Caco-2 (cell line): ENCODE measurements around the gene MAP4K4. TPM values are rescaled to one million over a fixed set of nuclear protein-coding genes. Genes with fewer than 3 reads are reported as not detected.

ENCODE experiments used
- BruUV-seq: library from RNA; stranded (reverse); fragments of 400-500 nt; replicated peaks from 2 replicates; lab custom pipeline; 2021; lab: Mats Ljungman, UMichigan
- CTCF ChIA-PET: fragments of 300-600 bp; sonication (Branson Sonifier 250); formaldehyde crosslinking; loops from one replicate; lab custom pipeline; 2022; ENCODE audit warnings: antibody characterized with exemption; lab: Charles Lee
- POLR2A ChIA-PET: fragments of 300-600 bp; sonication (Branson Sonifier 250); formaldehyde crosslinking; loops from one replicate; lab custom pipeline; 2022; ENCODE audit warnings: antibody characterized with exemption; lab: Charles Lee
- DNase-seq, 2 experiments: peaks; one replicate each; pipeline versions ENCODE4 v3.0.0 to v3.0.0-alpha.2; 2020 to 2022
- H3K27me3 ChIP-seq: replicated peaks from 2 replicates; pipeline ENCODE4 v1.6.0; 2011; ENCODE audit warnings: low read length; ENCODE audit not compliant: control insufficient read depth, insufficient read depth
- H3K36me3 ChIP-seq: 2 replicates; pipeline ENCODE4 v1.5.1; 2011; ENCODE audit warnings: low read length; ENCODE audit not compliant: control insufficient read depth, insufficient read depth
- H3K4me1 ChIP-seq: fragments of 250-450 bp; sonication (Bioruptor Pico); 2 replicates; pipeline ENCODE4 v1.5.1; 2020; ENCODE audit warnings: mild to moderate bottlenecking
- H3K4me3 ChIP-seq: 2 replicates; pipeline ENCODE4 v1.5.1; 2011; ENCODE audit warnings: low read depth, mild to moderate bottlenecking, control low read depth, low read length
- H3K9me3 ChIP-seq: fragments of 250-450 bp; sonication (Bioruptor Pico); 2 replicates; pipeline ENCODE4 v1.5.1; 2020; ENCODE audit warnings: mild to moderate bottlenecking, moderate library complexity
- H3K27ac Mint-ChIP-seq: one replicate; pipeline ENCODE4 v1.8.0; 2022; ENCODE audit warnings: mixed read lengths; ENCODE audit not compliant: unreplicated experiment
- H3K27me3 Mint-ChIP-seq: one replicate; pipeline ENCODE4 v1.8.0; 2022; ENCODE audit warnings: mixed read lengths; ENCODE audit not compliant: insufficient read depth, unreplicated experiment
- H3K36me3 Mint-ChIP-seq: one replicate; pipeline ENCODE4 v1.8.0; 2022; ENCODE audit warnings: mild to moderate bottlenecking, mixed read lengths; ENCODE audit not compliant: insufficient read depth, unreplicated experiment
- H3K4me1 Mint-ChIP-seq: one replicate; pipeline ENCODE4 v1.8.0; 2022; ENCODE audit warnings: low read depth, mixed read lengths; ENCODE audit not compliant: unreplicated experiment
- H3K4me3 Mint-ChIP-seq: one replicate; pipeline ENCODE4 v1.8.0; 2022; ENCODE audit warnings: mild to moderate bottlenecking, moderate library complexity, mixed read lengths; ENCODE audit not compliant: unreplicated experiment
- H3K9me3 Mint-ChIP-seq: one replicate; pipeline ENCODE4 v1.8.0; 2022; ENCODE audit warnings: mixed read lengths; ENCODE audit not compliant: unreplicated experiment
- intact Hi-C: fragments of 100-400 bp; cut with micrococcal nuclease; formaldehyde crosslinking; loops from one replicate; pipeline ENCODE4 v1.10.0; 2022; ENCODE audit not compliant: unreplicated experiment
- total RNA-seq: library from RNA; stranded (reverse); gene quantifications from 2 replicates; pipeline ENCODE4 v1.2.3, GENCODE V29; 2022
- TF ChIP-seq, protein P1 (sequence below), 2 experiments: fragments of 200-600 bp in 1 of 2; IDR thresholded peaks; 1 replicate in 1 of 2; 2 replicates in 1 of 2; pipeline versions ENCODE4 v1.5.1 to v1.8.0; 2011 to 2022; ENCODE audit warnings: antibody characterized with exemption in 1 of 2, control low read depth in 1 of 2, inconsistent platforms in 1 of 2, low read depth in 1 of 2, low read length in 1 of 2, mild to moderate bottlenecking in 1 of 2, moderate library complexity in 1 of 2; ENCODE audit not compliant: insufficient read depth in 1 of 2, severe bottlenecking in 1 of 2, unreplicated experiment in 1 of 2

MAP4K4 gene
- total RNA-seq, 1 experiment from 2014 or later = 257 TPM

DNA sequence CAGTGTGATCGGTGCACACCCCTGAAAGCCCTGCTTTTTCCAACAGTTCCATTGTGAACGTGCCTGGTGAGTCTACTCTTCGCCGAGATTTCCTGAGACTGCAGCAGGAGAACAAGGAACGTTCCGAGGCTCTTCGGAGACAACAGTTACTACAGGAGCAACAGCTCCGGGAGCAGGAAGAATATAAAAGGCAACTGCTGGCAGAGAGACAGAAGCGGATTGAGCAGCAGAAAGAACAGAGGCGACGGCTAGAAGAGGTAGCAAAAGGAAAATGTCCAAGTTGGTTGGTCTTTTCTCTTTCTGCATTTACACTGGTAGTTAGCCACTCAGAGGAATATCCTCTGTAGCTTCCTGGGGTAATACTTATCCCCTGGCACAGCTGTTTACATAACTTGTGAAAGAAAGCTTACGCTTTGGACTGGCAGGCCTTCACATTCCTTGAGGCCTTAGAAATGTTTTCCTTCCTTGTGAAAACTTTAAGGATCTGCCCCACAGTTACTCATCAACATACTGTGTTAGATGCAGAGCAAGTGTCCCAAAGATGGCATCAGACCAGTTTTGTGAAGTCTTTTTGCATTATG is 146.6 kb downstream of the MAP4K4 start:
- Mint-ChIP-seq H3K27ac (peak overlapping the region; percentile 3), H3K36me3 (peaks cover 95% of the 10 kb centered on the region), H3K4me1 (peaks cover 14% of the 10 kb centered on the region), H3K4me3 (no peak overlapping the region), H3K27me3 (no peaks in the 10 kb centered on the region), H3K9me3 (no peaks in the 10 kb centered on the region)
- DNase-seq = no peak
- ChIA-PET POLR2A (no interaction called here), CTCF (interaction anchor here (0.5 to 0.6 kb wide), 2 partner anchors 341 to 498 kb away, joined by 3 read pairs; no protein-coding TSS in a partner anchor)
- H3K4me3 ChIP-seq = no peak overlapping the region
- H3K9me3 ChIP-seq = no peaks in the 10 kb centered on the region
- TF ChIP-seq, protein P1, sequence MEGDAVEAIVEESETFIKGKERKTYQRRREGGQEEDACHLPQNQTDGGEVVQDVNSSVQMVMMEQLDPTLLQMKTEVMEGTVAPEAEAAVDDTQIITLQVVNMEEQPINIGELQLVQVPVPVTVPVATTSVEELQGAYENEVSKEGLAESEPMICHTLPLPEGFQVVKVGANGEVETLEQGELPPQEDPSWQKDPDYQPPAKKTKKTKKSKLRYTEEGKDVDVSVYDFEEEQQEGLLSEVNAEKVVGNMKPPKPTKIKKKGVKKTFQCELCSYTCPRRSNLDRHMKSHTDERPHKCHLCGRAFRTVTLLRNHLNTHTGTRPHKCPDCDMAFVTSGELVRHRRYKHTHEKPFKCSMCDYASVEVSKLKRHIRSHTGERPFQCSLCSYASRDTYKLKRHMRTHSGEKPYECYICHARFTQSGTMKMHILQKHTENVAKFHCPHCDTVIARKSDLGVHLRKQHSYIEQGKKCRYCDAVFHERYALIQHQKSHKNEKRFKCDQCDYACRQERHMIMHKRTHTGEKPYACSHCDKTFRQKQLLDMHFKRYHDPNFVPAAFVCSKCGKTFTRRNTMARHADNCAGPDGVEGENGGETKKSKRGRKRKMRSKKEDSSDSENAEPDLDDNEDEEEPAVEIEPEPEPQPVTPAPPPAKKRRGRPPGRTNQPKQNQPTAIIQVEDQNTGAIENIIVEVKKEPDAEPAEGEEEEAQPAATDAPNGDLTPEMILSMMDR (IDR thresholded peaks at IDR 0.05; ENCODE audit: insufficient read depth in 1 of 2, low read depth in 1 of 2, low read length in 1 of 2, severe bottlenecking in 1 of 2, unreplicated experiment in 1 of 2) = no peak
- no peaks in the 10 kb centered on the region for H3K27me3 ChIP-seq
- peaks cover 2% of the 10 kb centered on the region; the same call in 1 of the 2 replicates for H3K36me3 ChIP-seq
- H3K4me1 ChIP-seq = no peaks in the 10 kb centered on the region
- intact Hi-C loops = no loop called here
- no TSS peak for BruUV-seq

DNA sequence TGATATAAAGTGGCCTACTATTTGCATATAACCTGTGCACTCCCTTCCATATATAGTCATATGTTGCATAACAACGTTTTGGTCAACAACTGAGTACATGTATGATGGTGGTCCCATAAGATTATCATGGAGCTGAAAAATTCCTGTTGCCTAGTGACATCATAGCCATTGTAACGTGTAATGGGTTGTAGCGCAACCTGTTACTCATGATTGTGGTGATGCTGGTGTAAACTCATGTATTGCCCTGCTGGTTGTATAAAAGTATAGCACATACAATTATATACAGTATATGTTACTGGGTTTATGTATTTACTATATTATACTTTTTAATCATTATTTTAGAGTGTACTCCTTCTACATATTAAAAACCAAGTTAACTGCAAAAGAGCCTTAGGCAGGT is 149.5 kb downstream of the MAP4K4 start:
- Mint-ChIP-seq H3K27ac (no peak overlapping the region), H3K36me3 (peaks cover 94% of the 10 kb centered on the region), H3K9me3 (no peaks in the 10 kb centered on the region), H3K4me1 (peaks cover 14% of the 10 kb centered on the region), H3K27me3 (no peaks in the 10 kb centered on the region), H3K4me3 (no peak overlapping the region)
- Histone ChIP-seq H3K4me3 (no peak overlapping the region), H3K9me3 (no peaks in the 10 kb centered on the region), H3K36me3 (peaks cover 2% of the 10 kb centered on the region; the same call in 1 of the 2 replicates), H3K4me1 (peaks cover 4% of the 10 kb centered on the region; the same call in 1 of the 2 replicates), H3K27me3 (no peaks in the 10 kb centered on the region)
- BruUV-seq = no TSS peak
- POLR2A ChIA-PET = no interaction called here
- CTCF ChIA-PET = no interaction called here
- TF ChIP-seq, protein P1 (IDR thresholded peaks at IDR 0.05; ENCODE audit: insufficient read depth in 1 of 2, low read depth in 1 of 2, low read length in 1 of 2, severe bottlenecking in 1 of 2, unreplicated experiment in 1 of 2) = no peak
- intact Hi-C loops = no loop called here
- DNase-seq = no peak

DNA sequence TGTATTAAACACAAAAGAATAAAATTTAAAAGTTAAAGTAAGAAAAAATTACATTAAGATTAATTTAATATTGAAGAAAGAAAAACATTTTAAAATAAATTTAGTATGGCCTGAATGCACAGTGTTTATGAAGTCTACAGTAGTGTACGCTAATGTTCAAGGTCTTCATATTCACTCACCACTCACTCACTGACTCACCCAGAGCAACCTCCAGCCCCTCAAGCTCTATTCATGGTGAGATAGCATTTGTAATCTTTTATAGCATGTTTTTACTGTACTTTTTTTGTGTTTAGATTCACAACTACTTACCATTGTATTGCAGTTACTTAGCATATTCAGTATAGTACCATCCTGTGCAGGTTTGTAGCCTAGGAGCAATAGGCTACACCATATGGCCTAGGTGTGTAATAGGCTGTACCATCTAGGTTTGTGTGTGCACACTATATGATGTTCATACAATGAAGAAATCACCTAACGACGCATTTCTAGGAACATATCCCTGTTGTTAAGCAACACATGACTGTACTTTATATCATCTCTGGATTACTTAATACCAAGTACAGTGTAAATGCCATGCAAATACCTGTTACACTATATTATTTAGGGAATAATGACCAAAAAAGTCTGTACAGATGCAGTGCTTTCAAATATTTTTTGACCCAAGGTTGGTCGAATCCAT is 150.3 kb downstream of the MAP4K4 start:
- H3K27me3 Mint-ChIP-seq = no peaks in the 10 kb centered on the region
- no peak for DNase-seq
- H3K36me3 Mint-ChIP-seq = peaks cover 94% of the 10 kb centered on the region
- Histone ChIP-seq H3K4me1 (peaks cover 4% of the 10 kb centered on the region; the same call in 1 of the 2 replicates), H3K36me3 (peaks cover 2% of the 10 kb centered on the region; the same call in 1 of the 2 replicates), H3K9me3 (no peaks in the 10 kb centered on the region), H3K27me3 (no peaks in the 10 kb centered on the region), H3K4me3 (no peak overlapping the region)
- POLR2A ChIA-PET = no interaction called here
- peaks cover 13% of the 10 kb centered on the region for H3K4me1 Mint-ChIP-seq
- TF ChIP-seq, protein P1 (IDR thresholded peaks at IDR 0.05; ENCODE audit: insufficient read depth in 1 of 2, low read depth in 1 of 2, low read length in 1 of 2, severe bottlenecking in 1 of 2, unreplicated experiment in 1 of 2) = no peak
- intact Hi-C loops = no loop called here
- H3K27ac Mint-ChIP-seq = no peak overlapping the region
- H3K9me3 Mint-ChIP-seq = no peaks in the 10 kb centered on the region
- CTCF ChIA-PET = no interaction called here
- H3K4me3 Mint-ChIP-seq = no peak overlapping the region
- no TSS peak for BruUV-seq
